HG03064 (cell line): ENCODE measurements around the gene DOHH.
"Not testable (repeated sequence)": the region's sequence is repeated elsewhere in the genome, so short reads cannot be mapped to it uniquely, and the experiment has no call there.

ENCODE experiments used
- ATAC-seq: cut with Tn5 transposase; IDR thresholded peaks from one replicate; pipeline ENCODE4 v1.9.1; 2021; ENCODE audit warnings: low read depth; ENCODE audit not compliant: unreplicated experiment

The DOHH gene

DNA sequence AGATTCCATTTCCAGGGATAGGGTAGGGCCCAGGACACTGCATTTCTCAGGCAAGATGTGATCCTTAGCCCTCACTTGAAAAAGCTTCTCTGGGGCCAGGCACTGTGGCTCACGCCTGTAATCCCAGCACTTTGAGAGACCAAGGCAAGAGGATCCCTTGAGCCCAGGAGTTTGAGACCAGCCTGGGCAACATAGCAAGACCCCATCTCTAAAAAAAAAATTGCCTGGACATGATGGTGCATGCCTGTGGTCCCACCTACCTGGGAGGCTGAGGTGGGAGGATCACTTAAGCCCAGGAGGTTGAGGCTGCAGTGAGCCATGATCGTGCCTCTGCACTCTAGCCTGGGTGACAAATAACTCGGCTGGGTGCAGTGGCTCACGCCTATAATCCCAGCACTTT lies 53.8 kb downstream of the DOHH start:
- not testable (repeated sequence) for ATAC-seq

DNA sequence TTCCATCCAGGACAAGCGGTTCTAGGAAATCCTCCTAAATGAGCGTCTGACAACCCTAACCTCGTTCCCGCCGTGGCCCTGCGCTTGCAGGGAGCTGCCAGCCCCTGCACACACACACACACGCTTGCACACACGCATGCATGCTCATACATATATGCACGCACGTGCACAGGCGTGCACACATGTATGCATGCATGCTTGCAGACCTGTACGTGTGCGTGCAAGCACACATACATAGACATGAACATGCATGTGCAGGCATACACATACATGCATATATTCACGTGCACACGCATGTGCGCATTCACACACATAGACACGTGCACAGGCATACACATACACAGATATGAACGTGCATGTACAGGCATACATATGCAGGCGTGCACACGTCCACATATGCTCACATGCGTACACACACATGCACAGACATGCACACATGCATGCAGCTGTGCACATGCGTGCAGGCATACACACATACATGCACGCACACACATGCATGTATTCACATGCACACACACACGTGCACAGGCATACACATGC lies 55.7 kb downstream of the DOHH start:
- ATAC-seq = no peak

- no peak for ATAC-seq
These were observed 56.4 kb downstream of the DOHH start for GRCh38 chr19:3443840-3444694.

- no peak for ATAC-seq
These were observed 57.9 kb downstream of the DOHH start for GRCh38 chr19:3442487-3443071.

- ATAC-seq = no peak
These were observed 58.5 kb downstream of the DOHH start for GRCh38 chr19:3441986-3442329.

DNA sequence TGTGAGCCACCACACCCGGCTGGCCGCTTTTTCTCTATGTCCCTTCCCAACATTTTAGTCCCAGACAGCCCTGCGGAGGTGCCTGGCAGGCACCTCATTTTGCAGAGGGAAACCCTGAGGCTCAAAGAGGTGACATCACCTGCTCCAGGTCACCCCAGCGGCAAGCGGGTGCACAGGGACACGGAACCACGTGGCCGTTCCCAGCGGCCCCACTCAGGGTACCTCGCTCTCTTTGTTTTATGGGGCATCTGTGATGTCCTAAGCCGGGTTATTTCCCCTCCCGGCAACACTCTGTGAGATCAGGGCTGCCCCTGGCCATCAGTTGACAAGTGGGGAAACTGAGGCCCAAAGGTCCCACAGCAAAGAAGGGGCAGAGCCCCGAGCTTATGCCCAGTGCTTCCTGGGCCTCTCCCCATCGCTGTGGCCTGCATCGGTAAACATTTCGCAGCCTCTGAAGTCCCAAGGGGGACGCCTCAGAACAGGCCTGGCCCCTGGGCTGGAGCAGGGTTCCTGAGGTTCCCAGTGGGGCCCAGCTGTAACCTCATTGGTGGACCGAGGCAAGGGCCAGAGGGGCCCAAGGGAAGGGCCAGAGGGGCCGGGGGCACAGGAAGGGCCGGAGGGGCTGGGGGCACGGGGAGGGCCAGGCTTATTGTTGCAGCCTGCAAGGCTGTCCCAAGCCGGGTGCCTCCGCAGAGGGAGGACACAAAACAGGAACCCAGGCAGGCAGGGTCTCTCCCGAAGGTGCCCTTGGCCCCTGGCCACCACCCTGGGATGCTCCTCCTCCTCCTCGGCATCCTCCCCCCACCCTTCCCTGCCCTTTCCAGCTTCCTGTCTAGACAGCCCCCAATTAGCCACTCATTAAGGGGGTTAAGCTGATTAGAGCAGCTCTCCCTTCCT lies 59.1 kb downstream of the DOHH start:
- no peak for ATAC-seq
